ENCODE data around the gene PNPLA5.
"Not testable (repeated sequence)": the region's sequence is repeated elsewhere in the genome, so short reads cannot be mapped to it uniquely, and the experiment has no call there.

The PNPLA5 gene

GRCh38 chr22:43881091-43882061 lies 10.4 kb downstream of the PNPLA5 start:
- DNase-seq (ENCODE audit: low spot score) = no peak

DNA sequence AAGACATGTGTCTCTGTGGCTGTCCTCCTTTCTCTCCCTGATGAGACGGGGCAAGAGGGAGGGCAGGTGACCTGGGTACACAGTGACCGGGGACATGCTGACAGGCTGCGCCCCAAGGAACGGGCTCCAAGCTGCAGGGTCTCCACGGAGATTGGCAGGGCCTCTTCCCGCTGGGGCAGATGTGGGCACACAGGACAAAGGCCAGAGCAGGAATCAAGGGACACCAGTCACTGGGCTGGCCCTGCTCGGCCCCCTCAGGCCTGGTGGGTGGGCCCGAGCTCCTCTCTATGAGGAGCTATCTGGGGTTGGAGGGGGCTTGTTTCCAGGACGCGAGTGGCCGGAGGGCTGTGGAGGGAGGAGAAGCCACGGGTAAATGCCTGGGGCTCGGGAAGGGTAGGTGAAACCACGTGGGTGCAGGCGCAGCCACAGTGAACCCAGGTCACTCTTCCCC lies 11.2 kb downstream of the PNPLA5 start:
- no peak for DNase-seq (ENCODE audit: low spot score)

DNA sequence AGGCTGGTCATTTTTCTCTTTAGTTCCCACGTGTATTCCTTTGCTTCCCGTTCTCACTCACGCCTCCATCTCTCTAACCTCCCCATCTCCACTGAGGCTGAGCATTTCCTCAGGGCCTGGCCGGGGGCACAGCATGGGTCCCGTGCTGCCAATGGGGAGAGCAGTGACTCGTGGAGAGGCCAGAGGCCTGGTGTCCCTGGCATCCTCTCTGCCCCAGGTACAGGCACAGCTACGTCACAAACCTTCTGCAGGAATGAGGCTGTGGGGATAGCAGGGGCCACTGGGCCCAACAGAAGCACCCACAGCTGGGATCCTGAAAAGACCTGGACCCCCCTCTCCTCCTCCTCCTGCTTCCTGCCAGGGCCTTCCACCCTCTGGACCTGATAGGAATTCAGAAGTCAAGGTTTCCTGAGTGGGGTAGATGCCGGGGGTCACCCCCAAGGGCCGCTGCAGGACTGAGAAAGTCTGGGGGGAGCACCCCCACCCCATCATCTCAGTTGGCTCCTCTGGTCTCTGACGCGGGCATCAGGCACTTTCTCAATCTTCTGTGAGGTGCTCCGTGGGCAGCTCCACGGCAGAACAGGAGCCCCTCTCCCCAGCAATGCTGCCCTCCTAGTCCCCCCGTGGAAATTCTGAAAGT lies 11.8 kb downstream of the PNPLA5 start:
- no peak for DNase-seq (ENCODE audit: low spot score)

GRCh38 chr22:43878831-43879550 lies 12.8 kb downstream of the PNPLA5 start:
- DNase-seq (ENCODE audit: low spot score) = no peak

DNA sequence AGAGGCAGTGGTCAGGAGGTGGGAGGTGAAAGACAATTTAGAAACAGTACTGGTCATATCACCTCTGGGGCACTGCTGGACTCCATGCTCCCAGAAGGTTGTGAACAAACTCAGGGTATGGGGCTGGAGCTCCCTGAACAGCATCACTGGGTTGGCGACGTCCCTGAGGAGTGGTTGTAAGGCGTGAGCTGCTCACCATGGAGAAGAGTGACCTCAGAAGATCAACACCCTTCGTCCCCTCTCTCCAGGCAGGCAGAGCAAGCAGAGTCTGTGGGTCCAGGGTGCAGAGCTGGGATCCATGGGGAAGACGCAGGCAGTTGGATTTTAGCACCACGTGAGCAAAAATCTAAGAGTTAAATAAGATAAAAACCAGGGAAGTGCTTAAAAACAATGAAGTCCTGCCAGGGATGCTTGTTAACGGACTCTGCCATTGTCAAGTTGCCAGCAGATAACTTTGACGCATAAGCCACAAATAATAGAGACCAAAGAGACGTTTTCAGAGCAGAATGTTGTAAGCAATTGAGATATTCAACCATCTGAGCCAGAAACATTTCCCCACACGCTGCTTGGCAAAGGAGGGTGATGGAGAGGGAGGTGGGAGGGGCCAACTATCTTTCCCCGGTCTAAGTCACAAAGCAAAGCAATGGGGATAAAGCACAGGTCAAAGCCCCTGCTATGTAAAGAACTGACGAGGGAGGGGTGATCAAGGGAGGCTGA lies 13.6 kb downstream of the PNPLA5 start:
- no peak for DNase-seq (ENCODE audit: low spot score)

DNA sequence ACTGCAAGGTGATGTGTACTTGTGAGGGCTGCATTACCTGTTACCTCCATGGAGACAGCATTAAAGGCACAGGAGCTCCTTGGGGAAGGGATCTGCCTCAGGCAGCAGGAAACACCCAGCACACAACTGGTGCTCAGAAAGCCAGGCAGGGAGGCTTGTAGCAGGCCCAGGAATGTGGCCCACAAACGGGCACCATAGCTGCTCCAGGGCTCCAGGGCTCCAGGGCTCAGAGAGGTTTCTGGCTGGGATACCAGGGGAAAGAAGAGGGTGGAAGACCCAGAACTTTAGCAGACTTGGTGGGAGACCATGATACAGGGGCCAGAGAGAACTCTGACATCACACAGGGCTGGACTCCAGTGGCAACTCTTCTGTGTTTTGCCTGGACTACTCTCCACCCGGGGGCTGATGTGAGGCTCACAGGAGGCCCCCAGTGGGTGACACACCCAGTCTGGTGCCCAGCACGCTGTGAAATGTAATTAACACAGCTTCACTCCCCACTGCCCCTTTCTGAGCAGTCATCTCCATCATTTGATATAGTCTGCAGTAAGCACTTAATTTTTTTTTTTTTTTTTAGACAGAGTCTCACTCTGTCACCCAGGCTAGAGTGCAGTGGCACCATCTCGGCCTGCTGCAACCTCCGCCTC lies 14.8 kb downstream of the PNPLA5 start:
- no peak for DNase-seq (ENCODE audit: low spot score)

DNA sequence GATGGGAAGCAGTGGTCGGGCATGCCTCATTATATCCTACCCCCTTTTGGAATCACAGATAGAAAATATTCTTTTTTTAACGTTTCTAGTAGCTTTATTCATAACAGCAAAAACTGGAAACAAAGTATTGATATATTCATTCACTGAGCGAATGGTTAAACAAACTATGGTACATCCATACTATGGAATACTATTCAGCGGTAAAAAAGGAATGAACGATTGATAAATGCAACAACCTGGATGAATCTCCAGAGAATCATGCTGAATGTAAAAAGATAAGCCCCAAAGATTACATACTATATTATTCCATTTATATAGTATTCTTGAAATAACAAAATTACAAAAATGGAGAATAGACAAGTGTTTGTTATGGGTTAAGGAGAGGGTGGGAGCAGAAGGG lies 22.0 kb downstream of the PNPLA5 start:
- no peak for DNase-seq (ENCODE audit: low spot score)

- not testable (repeated sequence) for DNase-seq (ENCODE audit: low spot score)
Observed at GRCh38 chr22:43869001-43869400, 22.8 kb downstream of the PNPLA5 start.

DNA sequence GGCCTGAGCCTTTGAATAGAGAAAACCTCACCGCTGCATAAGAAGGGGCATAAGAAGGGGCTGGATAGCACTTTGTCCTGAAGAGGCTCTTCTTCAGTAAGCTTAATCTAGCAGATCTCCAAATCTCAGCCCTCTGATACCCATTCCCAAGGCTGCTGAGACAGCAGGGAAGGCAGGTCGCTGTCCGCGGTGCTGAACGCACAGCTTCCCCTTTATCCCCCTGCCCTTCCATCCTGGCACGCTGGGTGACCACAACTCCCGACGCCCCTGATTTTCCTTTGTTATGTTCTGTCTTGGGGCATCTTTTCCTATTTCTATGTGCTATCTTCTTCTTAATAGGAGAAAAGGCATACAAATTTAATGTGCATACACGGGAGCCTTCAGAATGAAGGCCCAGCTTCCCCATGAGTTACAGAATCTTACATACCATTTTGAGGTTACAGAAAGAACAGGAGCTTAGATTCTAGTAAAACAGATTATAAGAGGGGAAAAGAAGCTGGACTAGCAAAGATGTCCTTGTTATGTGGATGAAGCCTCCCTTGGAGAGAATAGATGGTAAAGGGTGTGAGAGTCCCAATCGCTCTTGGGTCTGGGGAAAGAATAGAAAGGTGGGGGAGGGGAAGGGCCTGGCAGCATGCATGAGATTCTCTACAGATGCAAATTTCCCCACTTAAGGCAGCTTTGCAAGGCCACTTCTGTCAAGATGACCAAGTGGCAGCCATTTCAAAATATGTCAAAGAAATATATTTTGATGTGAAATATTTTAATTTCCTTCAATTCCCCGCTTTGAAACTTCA lies 23.8 kb downstream of the PNPLA5 start:
- no peak for DNase-seq (ENCODE audit: low spot score)

DNA sequence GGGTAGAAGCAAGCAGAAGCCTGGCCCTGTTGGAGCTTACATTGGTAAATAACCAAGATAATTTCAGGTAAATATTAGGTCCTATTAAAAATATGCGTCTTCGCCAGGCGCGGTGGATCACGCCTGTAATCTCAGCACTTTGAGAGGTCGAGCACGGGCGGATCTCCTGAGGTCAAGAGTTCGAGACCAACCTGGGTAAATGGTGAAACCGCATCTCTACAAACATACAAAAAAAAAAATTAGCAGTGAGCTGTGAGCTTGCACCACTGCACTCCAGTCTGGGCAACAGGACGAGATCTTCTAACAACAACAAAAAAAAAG lies 29.0 kb downstream of the PNPLA5 start:
- DNase-seq (ENCODE audit: low spot score) = no peak

DNA sequence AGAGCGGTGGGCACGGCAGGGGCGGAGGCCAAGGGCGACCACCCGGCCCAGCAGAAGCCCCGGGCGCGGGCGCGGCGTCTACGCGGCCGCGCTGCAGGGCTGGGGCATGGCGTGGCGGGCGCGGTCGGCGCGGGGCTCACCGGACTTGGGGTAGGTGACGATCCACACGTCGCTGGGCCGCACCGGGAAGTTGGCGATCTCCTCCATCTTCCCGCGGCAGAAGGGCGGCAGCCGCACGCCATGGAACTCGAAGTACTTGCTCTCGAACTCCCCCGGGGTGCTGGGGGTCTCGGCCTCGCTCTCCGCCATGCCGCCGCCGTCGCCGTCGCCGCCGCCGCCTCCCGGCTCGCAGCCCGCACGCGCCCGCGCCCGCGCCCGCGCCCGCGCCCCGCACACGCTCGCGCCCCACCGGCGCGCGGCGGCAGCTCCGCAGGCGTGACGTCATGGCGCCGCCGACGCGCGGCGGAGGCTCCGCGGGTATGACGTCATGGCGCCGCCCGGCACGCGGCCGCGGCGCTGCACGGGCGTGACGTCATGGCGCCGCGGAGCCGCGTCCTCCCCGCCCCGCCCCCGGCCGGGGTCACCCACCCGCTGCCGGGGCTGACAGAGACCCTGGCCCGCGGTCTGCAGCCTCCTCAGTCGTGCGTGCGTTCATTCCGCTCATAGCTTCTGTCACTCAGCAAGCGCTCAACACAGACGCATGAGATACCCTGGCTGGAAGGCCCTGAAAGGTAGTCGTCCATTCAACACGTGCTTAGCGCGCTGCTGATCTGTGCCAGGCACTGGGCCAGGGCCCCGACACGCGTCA lies 29.5 kb downstream of the PNPLA5 start, which contains the start of gene SULT4A1:
SULT4A1 (minus strand) TSS at position 440 of the 808 bp plus-strand sequence; CDS start at position 309, 131 bp downstream.
- DNase-seq (ENCODE audit: low spot score) = no peak

DNA sequence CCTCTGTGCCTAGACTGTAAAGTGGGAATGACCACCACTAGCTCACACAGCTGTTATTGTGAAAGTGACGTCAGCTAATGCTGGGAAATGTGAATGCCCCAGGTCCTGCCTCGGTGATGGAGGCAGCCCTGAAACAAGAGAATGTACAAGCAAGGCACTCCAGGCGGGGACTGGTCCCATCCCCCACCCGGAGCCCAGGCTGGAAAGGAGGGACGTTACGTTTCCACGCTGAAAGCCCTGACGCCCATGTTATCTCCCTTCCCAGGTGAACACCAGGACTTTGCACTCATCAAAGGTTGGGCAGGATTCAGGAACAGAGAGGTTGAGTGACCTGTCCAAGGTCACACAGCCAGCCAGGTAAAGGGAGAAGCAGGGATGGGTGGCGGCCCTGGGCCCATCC lies 30.3 kb downstream of the PNPLA5 start:
- no peak for DNase-seq (ENCODE audit: low spot score)

GRCh38 chr22:43860831-43861230 lies 31.0 kb downstream of the PNPLA5 start:
- DNase-seq (ENCODE audit: low spot score) = no peak

DNA sequence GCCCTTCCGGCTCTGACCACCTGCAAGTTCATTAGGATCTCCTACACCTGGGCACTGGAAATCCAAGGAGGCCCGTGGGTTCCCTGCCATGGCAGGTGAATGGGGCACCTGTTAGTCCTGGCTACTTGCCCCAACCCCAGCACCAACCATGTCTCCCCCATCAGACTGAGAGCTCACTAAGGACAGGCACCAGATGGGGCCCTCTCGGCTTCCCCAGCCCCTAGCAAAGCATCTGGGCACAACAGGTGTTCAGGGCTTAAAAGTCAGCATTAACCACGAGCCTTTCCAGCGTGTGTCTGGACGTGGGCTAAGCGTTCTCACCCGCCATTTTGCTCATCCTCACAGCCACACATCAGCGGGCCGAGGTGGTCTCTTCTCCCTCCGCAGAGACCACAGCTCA lies 31.7 kb downstream of the PNPLA5 start:
- no peak for DNase-seq (ENCODE audit: low spot score)

DNA sequence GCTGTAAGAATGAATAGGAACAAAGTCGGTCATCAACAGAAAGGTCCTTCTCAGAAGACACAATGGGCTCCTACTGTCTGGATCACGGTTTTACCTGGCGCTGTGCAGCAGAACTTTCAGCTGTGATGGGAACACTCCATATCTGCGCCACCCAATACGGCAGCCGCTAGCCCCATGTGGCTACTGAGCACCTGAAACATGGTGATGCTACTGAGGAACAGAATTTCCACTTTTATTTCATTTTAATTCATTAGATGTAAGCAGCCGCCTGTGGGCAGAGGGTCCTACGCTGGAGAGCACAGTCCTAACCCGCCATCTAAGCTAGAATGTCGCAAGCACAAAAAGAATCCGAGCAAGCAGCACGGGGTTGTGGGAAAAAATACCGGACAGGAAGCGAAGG lies 32.2 kb downstream of the PNPLA5 start:
- no peak for DNase-seq (ENCODE audit: low spot score)

DNA sequence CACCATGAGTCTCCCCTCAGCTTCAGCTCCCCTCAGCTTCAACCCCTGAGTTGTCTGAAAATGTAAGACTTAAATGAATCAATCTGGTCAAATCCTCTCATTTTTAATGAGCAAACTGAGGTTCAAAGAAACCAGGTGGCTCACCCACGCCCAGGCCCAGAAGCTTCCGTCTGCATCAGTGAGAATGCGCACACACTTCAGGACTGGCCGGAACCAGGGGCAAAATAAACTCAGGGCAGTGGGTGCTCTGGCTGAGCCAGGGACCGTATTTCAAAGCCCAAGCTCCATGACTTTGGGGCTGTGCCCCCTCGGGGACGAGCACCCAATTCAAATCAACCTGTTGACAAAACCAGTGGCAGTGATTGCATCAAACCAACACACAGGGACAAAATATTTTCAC lies 32.6 kb downstream of the PNPLA5 start:
- no peak for DNase-seq (ENCODE audit: low spot score)

- DNase-seq (ENCODE audit: low spot score) = no peak
Observed at GRCh38 chr22:43858156-43858895, 33.5 kb downstream of the PNPLA5 start.

DNA sequence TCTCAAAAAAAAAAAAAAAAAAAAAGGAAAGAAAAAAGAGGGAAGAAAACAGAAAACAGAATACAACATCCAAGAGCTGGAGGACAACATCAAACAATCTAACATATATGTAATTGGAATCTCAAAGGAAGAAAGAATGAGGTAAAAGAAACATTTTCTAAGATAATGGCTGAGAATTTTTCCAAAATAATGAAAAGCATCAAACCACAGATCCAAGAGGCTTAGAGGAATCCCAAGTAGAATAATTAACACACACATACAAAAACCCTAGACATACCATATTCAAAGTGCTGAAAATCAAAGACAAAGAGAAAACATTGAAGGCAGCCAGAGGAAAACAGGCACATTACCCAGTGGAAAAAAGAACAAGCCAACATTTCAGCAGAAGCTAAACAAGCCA lies 34.4 kb downstream of the PNPLA5 start:
- no peak for DNase-seq (ENCODE audit: low spot score)

DNA sequence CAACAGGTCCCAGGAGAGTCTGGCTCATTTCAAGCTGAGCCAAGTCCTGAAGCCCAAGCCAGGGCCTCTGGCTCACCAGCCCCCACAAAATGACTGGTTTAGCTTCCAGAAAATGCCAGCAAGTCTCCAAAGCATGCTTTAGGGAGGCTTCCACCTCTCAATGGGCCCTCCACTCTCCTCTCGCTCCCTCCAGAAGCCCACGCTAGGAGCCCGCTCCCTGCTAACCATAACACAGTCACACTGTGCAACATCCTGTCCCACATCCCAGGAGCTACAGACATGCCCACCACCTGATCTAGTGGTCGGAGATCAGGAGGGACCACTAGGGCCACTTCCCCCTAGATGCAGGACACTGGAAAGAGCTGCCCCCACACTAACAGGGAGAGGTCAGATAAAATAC lies 36.4 kb downstream of the PNPLA5 start:
- no peak for DNase-seq (ENCODE audit: low spot score)
